HepG2 (cell line): Measurements from ENCODE around the gene MPP1.

Experiments used
- CTCF ChIP-seq: sonication (generic); formaldehyde crosslinking; IDR thresholded peaks from 2 replicates; pipeline ENCODE4 v1.5.0; 2020; ENCODE audit warnings: mild to moderate bottlenecking, missing genetic modification reagents, moderate library complexity
- GATAD2A ChIP-seq: IDR thresholded peaks from 2 replicates; pipeline ENCODE4 v1.6.1; 2016
- PTBP1 ChIP-seq: fragments of 200-400 bp; formaldehyde crosslinking; IDR thresholded peaks from 2 replicates; pipeline ENCODE4 v1.6.1; 2018; ENCODE audit warnings: low read length, low read depth; ENCODE audit not compliant: poor library complexity, severe bottlenecking
- RELA ChIP-seq: sonication (generic); formaldehyde crosslinking; IDR thresholded peaks from 2 replicates; pipeline ENCODE4 v1.4.0; 2020; ENCODE audit warnings: missing genetic modification reagents

DNA sequence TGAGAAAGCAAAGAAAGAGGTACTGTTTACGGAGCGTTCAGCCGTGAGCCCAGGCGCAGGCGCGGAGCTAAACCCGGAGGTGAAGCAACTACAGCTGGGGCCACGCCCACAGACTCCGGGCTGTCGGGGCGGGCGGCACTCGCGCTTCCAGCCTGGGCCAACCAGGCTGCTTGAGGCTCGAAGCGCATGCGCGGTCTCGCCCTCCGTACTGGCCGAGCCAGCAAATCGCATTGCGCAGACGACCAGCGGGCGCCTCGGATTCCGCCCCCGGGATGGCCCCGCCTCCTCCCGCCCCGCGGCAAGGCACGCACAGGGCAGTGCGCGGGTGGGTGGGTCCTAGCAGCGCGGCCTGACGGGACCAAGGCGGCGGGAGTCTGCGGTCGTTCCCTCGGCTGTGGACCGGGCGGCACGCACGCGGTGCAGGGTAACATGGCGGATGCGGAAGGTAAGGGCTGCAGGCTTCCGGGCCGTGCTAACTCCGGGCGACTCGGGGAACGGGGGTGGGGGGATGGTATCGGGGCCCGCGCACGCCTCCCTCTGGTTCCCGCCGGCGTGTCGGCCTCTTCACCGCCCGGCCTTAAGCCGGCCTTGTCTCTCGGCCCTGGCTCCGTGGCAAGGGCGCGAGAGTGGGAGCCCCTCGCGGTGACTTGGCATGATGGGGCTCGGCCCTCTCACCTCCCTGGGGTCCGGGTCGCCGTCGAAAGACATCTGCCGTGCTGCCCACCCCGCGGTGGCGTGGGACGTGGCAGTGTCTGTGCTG lies 42.6 kb downstream of the MPP1 start, which contains the start of gene DKC1:
- TF ChIP-seq CTCF (CRISPR knock-in tag) (0 out of 2 replicates have a peak, but pooled peaks have one; percentile 1), PTBP1 (no peak), RELA (CRISPR knock-in tag) (no peak), GATAD2A (CRISPR knock-in tag) (no peak)
